K562 (cell line): ENCODE measurements around the gene FIZ1. TPM values are rescaled to one million over a fixed set of nuclear protein-coding genes. Genes with fewer than 3 reads are reported as not detected.

Experiments used
- ARID2 ChIP-seq: fragments of 450-650 bp; IDR thresholded peaks from 2 replicates; pipeline ENCODE4 v1.6.1; 2017; ENCODE audit warnings: antibody characterized with exemption, mild to moderate bottlenecking
- BMI1 ChIP-seq: fragments of 150-350 bp; IDR thresholded peaks from 2 replicates; pipeline ENCODE4 v1.6.1; 2014; ENCODE audit warnings: low read length
- BRF1 ChIP-seq: IDR thresholded peaks from 3 replicates; pipeline ENCODE4 v1.6.1; 2011; ENCODE audit warnings: borderline replicate concordance, mild to moderate bottlenecking; ENCODE audit not compliant: insufficient read length; ENCODE audit errors: extremely low read depth
- CC2D1A ChIP-seq: fragments of 450-650 bp; IDR thresholded peaks from 2 replicates; pipeline ENCODE4 v1.6.1; 2017; ENCODE audit warnings: mild to moderate bottlenecking
- CHD4 ChIP-seq: fragments of 200-600 bp; sonication (generic); IDR thresholded peaks from 3 replicates; pipeline ENCODE4 v1.6.1; 2012; ENCODE audit warnings: low read depth, mild to moderate bottlenecking, mixed read lengths, low read length, inconsistent platforms; ENCODE audit not compliant: insufficient read depth, insufficient replicate concordance, poor library complexity, severe bottlenecking
- DMBX1 ChIP-seq: fragments of 250-450 bp; sonication (Bioruptor Pico); IDR thresholded peaks from 2 replicates; pipeline ENCODE4 v1.8.0; 2022; ENCODE audit warnings: inconsistent platforms, mild to moderate bottlenecking, moderate library complexity, borderline replicate concordance
- ELF1 ChIP-seq: fragments of 200-800 bp; sonication (Bioruptor generic); IDR thresholded peaks from 2 replicates; pipeline ENCODE4 v1.6.1; 2016; ENCODE audit warnings: missing genetic modification characterization, missing compliant biosample characterization
- EP400 ChIP-seq: fragments of 450-650 bp; IDR thresholded peaks from 2 replicates; pipeline ENCODE4 v1.6.1; 2017; ENCODE audit warnings: antibody characterized with exemption, mild to moderate bottlenecking, moderate library complexity
- HINFP ChIP-seq: fragments of 450-650 bp; conservative IDR thresholded peaks from 2 replicates; pipeline ENCODE4 v1.6.1; 2016; ENCODE audit warnings: missing genetic modification characterization, low read depth, mild to moderate bottlenecking, control low read depth, missing compliant biosample characterization
- ILK ChIP-seq: fragments of 450-650 bp; IDR thresholded peaks from 2 replicates; pipeline ENCODE4 v1.6.1; 2016; ENCODE audit warnings: missing genetic modification characterization, low read depth, mild to moderate bottlenecking, missing compliant biosample characterization, moderate library complexity, borderline replicate concordance
- IRF2 ChIP-seq: sonication (generic); formaldehyde crosslinking; IDR thresholded peaks from 2 replicates; pipeline ENCODE4 v1.8.1; 2022; ENCODE audit warnings: mild to moderate bottlenecking, missing genetic modification reagents
- JUNB ChIP-seq: fragments of 450-650 bp; formaldehyde crosslinking; conservative IDR thresholded peaks from 2 replicates; pipeline ENCODE4 v1.4.0; 2020; ENCODE audit warnings: mild to moderate bottlenecking
- KAT2B ChIP-seq: IDR thresholded peaks from one replicate; pipeline ENCODE4 v1.6.1; 2012; ENCODE audit warnings: low read depth, mild to moderate bottlenecking, control low read depth, inconsistent platforms, low read length, moderate library complexity
- KAT7 ChIP-seq: sonication (generic); formaldehyde crosslinking; IDR thresholded peaks from 2 replicates; pipeline ENCODE4 v1.8.0; 2022; ENCODE audit warnings: missing genetic modification reagents, mild to moderate bottlenecking, borderline replicate concordance
- KDM5B ChIP-seq: fragments of 200-600 bp; sonication (generic); IDR thresholded peaks from 2 replicates; pipeline ENCODE4 v1.6.1; 2012; ENCODE audit warnings: low read depth, mild to moderate bottlenecking, moderate library complexity, low read length, control low read depth, inconsistent platforms; ENCODE audit not compliant: insufficient replicate concordance
- KLF1 ChIP-seq: fragments of 450-650 bp; IDR thresholded peaks from 2 replicates; pipeline ENCODE4 v1.6.1; 2016; ENCODE audit warnings: missing genetic modification characterization, missing compliant biosample characterization
- NFIX ChIP-seq: fragments of 250-450 bp; sonication (Bioruptor Pico); IDR thresholded peaks from 2 replicates; pipeline ENCODE4 v1.4.0; 2020; ENCODE audit warnings: low read depth, mild to moderate bottlenecking, moderate library complexity
- POU5F1 ChIP-seq: fragments of 150-350 bp; IDR thresholded peaks from 2 replicates; pipeline ENCODE4 v1.6.1; 2014; ENCODE audit warnings: borderline replicate concordance, low read length, low read depth, mild to moderate bottlenecking; ENCODE audit not compliant: partially characterized antibody
- PPARD ChIP-seq: fragments of 250-450 bp; sonication (Bioruptor Pico); IDR thresholded peaks from 2 replicates; pipeline ENCODE4 v1.8.0; 2022; ENCODE audit warnings: inconsistent platforms, mild to moderate bottlenecking, moderate library complexity
- SMC3 ChIP-seq: conservative IDR thresholded peaks from 2 replicates; pipeline ENCODE4 v1.6.1; 2011; ENCODE audit warnings: low read depth, low read length, improper control_type of control experiment; ENCODE audit not compliant: insufficient read depth
- SOX6 ChIP-seq: fragments of 450-650 bp; IDR thresholded peaks from 2 replicates; pipeline ENCODE4 v1.6.1; 2014; ENCODE audit warnings: mild to moderate bottlenecking
- TCFL5 ChIP-seq: fragments of 250-450 bp; sonication (Bioruptor Pico); conservative IDR thresholded peaks from 2 replicates; pipeline ENCODE4 v1.6.1; 2021; ENCODE audit warnings: mild to moderate bottlenecking, moderate library complexity, matching md5 sums
- TFAM ChIP-seq: fragments of 250-450 bp; sonication (Bioruptor Pico); conservative IDR thresholded peaks from 2 replicates; pipeline ENCODE4 v1.5.0; 2021; ENCODE audit warnings: mild to moderate bottlenecking, moderate library complexity
- XRCC5 ChIP-seq: fragments of 200-400 bp; formaldehyde crosslinking; IDR thresholded peaks from 2 replicates; pipeline ENCODE4 v1.6.1; 2017; ENCODE audit warnings: low read depth, mild to moderate bottlenecking, low read length
- ZC3H8 ChIP-seq: fragments of 450-650 bp; IDR thresholded peaks from 2 replicates; pipeline ENCODE4 v1.6.1; 2017
- ZFP30 ChIP-seq: fragments of 250-450 bp; sonication (Bioruptor Pico); IDR thresholded peaks from 2 replicates; pipeline ENCODE4 v1.8.0; 2022; ENCODE audit warnings: moderate library complexity, mild to moderate bottlenecking, inconsistent platforms, borderline replicate concordance
- ZFPM2 ChIP-seq: fragments of 250-450 bp; sonication (Bioruptor Pico); IDR thresholded peaks from 2 replicates; pipeline ENCODE4 v1.5.1; 2022; ENCODE audit warnings: mild to moderate bottlenecking
- ZNF778 ChIP-seq: fragments of 450-650 bp; formaldehyde crosslinking; IDR thresholded peaks from 2 replicates; pipeline ENCODE4 v1.4.0; 2020; ENCODE audit warnings: mild to moderate bottlenecking, moderate library complexity
- polyA plus RNA-seq, 8 experiments: library from polyadenylated mRNA; depleted of rRNA in 4 of 8; stranded (reverse) in 5 of 8; unstranded in 3 of 8; fragments of >200 nt; fragmentation: Nextera tagmentation in 2 of 8; fragmentation: Illumina TruSeq in 1 of 8; extraction: Ambion mirVana in 2 of 8; extraction: Trizol in 1 of 8; gene quantifications; 2 replicates each; pipeline versions ENCODE4 v1.2.1 to v1.2.3, GENCODE V29; 2011 to 2014; ENCODE audit warnings: inconsistent platforms in 1 of 8, missing spikeins in 1 of 8
- total RNA-seq, 7 experiments: library from RNA; depleted of rRNA in 6 of 7; stranded (reverse); fragments of >200 nt in 6 of 7; fragmentation: Illumina TruSeq in 2 of 7; extraction: Trizol in 2 of 7; gene quantifications; 2 replicates each; pipeline versions ENCODE4 v1.2.1 to v1.2.3, GENCODE V29; 2011 to 2021; ENCODE audit warnings: low replicate concordance in 1 of 7

Gene FIZ1
- total and polyA plus RNA-seq, 9 of the 15 experiments (the other 6 are each of a cell fraction or from before 2014, with no cell fraction given), result 0.79 to 17.5 (median 5.5) TPM

- TF ChIP-seq POU5F1 (no peak), XRCC5 (peak; percentile 73; the same call in 1 of the 2 replicates), PPARD (CRISPR knock-in tag) (no peak), ZFP30 (CRISPR knock-in tag) (no peak), ZNF778 (CRISPR knock-in tag) (no peak), JUNB (CRISPR knock-in tag) (no peak), KLF1 (peak; percentile 95), ZFPM2 (CRISPR knock-in tag) (no peak), NFIX (CRISPR knock-in tag) (no peak), TFAM (CRISPR knock-in tag) (no peak), KDM5B (no peak), BRF1 (no peak), BMI1 (no peak), TCFL5 (CRISPR knock-in tag) (no peak), ARID2 (no peak), KAT2B (no peak), ELF1 (tag) (peak; percentile 56), CHD4 (no peak), CC2D1A (no peak), SMC3 (no peak), HINFP (tag) (no peak), SOX6 (peak; percentile 65), ZC3H8 (no peak), ILK (tag) (no peak), KAT7 (no peak), DMBX1 (CRISPR knock-in tag) (peak; percentile 62), IRF2 (CRISPR knock-in tag) (no peak), EP400 (peak; percentile 84)
These were observed 735 bp upstream of the FIZ1 start, which contains the start of gene ZNF524 (continued) for GRCh38 chr19:55599842-55600661.
